B cell (primary cell): Measurements from ENCODE around the gene KDELR1. TPM values are rescaled to one million over a fixed set of nuclear protein-coding genes. Genes with fewer than 3 reads are reported as not detected.

Source experiments
- ATAC-seq: fragments of 200-7000 bp; cut with Tn5 transposase; one replicate; pipeline ENCODE4 v1.10.0; 2021; ENCODE audit warnings: low read depth, mild to moderate bottlenecking, moderate number of reproducible peaks, moderate library complexity
- CTCF ChIA-PET: fragments of 350-600 bp; sonication (Branson Sonifier 250); formaldehyde crosslinking; loops from one replicate; lab custom pipeline; 2021; ENCODE audit warnings: antibody characterized with exemption, inconsistent platforms; lab: Charles Lee
- POLR2A ChIA-PET: fragments of 350-600 bp; sonication (Branson Sonifier 250); formaldehyde crosslinking; loops from one replicate; lab custom pipeline; 2021; ENCODE audit warnings: antibody characterized with exemption; lab: Charles Lee
- DNase-seq: peaks from one replicate; pipeline ENCODE4 v3.0.0; 2013
- H2AFZ ChIP-seq: 2 replicates; pipeline ENCODE4 v1.6.1; 2012; ENCODE audit warnings: mild to moderate bottlenecking, low read depth, low read length; ENCODE audit not compliant: insufficient read depth, poor library complexity, severe bottlenecking
- H3K27ac ChIP-seq, 2 donors: 1 replicate in 1 of 2; 2 replicates in 1 of 2; pipeline ENCODE4 v1.5.1; 2012 to 2013; ENCODE audit warnings: low read length in 2 of 2, mild to moderate bottlenecking in 2 of 2, moderate library complexity in 1 of 2
- H3K27me3 ChIP-seq, 4 experiments: fragments of 200-600 bp in 1 of 4; sonication (generic) in 1 of 4; replicated peaks in 1 of 4; 1 replicate in 2 of 4; 2 replicates in 2 of 4; pipeline versions ENCODE4 v1.6.1 to v1.7.0; 2013 to 2016; ENCODE audit warnings: low read length in 3 of 4, mild to moderate bottlenecking in 2 of 4, mixed read lengths in 1 of 4, moderate library complexity in 1 of 4; ENCODE audit not compliant: insufficient read depth in 4 of 4, control insufficient read depth in 3 of 4; ENCODE audit errors: control extremely low read depth in 1 of 4
- H3K36me3 ChIP-seq, 2 experiments: replicated peaks in 1 of 2; 1 replicate in 1 of 2; 2 replicates in 1 of 2; pipeline versions ENCODE4 v1.6.1 to v1.7.1; 2013; ENCODE audit warnings: low read length in 1 of 2; ENCODE audit not compliant: insufficient read depth in 2 of 2, control insufficient read depth in 1 of 2; ENCODE audit errors: control extremely low read depth in 1 of 2, extremely low read depth in 1 of 2
- H3K4me1 ChIP-seq, 2 donors: fragments of 200-600 bp in 1 of 2; sonication (generic) in 1 of 2; 1 replicate in 1 of 2; 2 replicates in 1 of 2; pipeline versions ENCODE4 v1.5.1 to v1.6.1; 2013 to 2017; ENCODE audit warnings: low read length in 2 of 2; ENCODE audit not compliant: control insufficient read depth in 2 of 2, insufficient read depth in 2 of 2
- H3K4me2 ChIP-seq: replicated peaks from 2 replicates; pipeline ENCODE3; 2012; ENCODE audit warnings: mild to moderate bottlenecking, low read depth, low read length; ENCODE audit not compliant: poor library complexity, severe bottlenecking
- H3K4me3 ChIP-seq, 5 experiments: fragments of 200-600 bp in 1 of 5; sonication (generic) in 1 of 5; 1 replicate in 3 of 5; 2 replicates in 2 of 5; pipeline versions ENCODE4 v1.5.1 to v1.7.0; 2011 to 2016; ENCODE audit warnings: low read length in 4 of 5, mild to moderate bottlenecking in 4 of 5, low read depth in 2 of 5, control low read depth in 1 of 5, moderate library complexity in 1 of 5; ENCODE audit not compliant: insufficient read depth in 1 of 5; ENCODE audit errors: control extremely low read depth in 1 of 5, extremely low read depth in 1 of 5
- H3K79me2 ChIP-seq: fragments of 200-600 bp; sonication (generic); one replicate; pipeline ENCODE4 v1.6.0; 2016; ENCODE audit warnings: low read length; ENCODE audit not compliant: control insufficient read depth, insufficient read depth
- H3K9ac ChIP-seq: fragments of 200-600 bp; sonication (generic); 2 replicates; pipeline ENCODE4 v1.6.1; 2017; ENCODE audit warnings: mild to moderate bottlenecking, low read length, moderate library complexity
- H3K9me3 ChIP-seq, 3 donors: one replicate each; pipeline versions ENCODE4 v1.6.1 to v1.7.1; 2013; ENCODE audit warnings: low read length in 2 of 3; ENCODE audit not compliant: control insufficient read depth in 2 of 3, insufficient read depth in 1 of 3; ENCODE audit errors: control extremely low read depth in 1 of 3
- H4K20me1 ChIP-seq: 2 replicates; pipeline ENCODE4 v1.6.0; 2012; ENCODE audit warnings: mild to moderate bottlenecking, low read length; ENCODE audit not compliant: insufficient read depth, control insufficient read depth, poor library complexity, severe bottlenecking
- H3K27ac Mint-ChIP-seq: one replicate; pipeline ENCODE4 v1.8.0; 2021; ENCODE audit warnings: mixed read lengths
- H3K27me3 Mint-ChIP-seq: one replicate; pipeline ENCODE4 v1.8.0; 2021; ENCODE audit warnings: mixed read lengths
- H3K4me1 Mint-ChIP-seq: one replicate; pipeline ENCODE4 v1.8.0; 2021; ENCODE audit warnings: mixed read lengths
- H3K4me3 Mint-ChIP-seq: one replicate; pipeline ENCODE4 v1.8.0; 2021; ENCODE audit warnings: mixed read lengths
- H3K9me3 Mint-ChIP-seq: one replicate; pipeline ENCODE4 v1.8.0; 2022; ENCODE audit warnings: mixed read lengths; ENCODE audit not compliant: insufficient read depth
- EZH2 ChIP-seq: IDR thresholded peaks from 2 replicates; pipeline ENCODE4 v1.6.1; 2012; ENCODE audit warnings: borderline replicate concordance, low read depth, mild to moderate bottlenecking, moderate library complexity, low read length; ENCODE audit not compliant: insufficient read depth, poor library complexity, severe bottlenecking
- WGBS: methylation state at CpG from one replicate; pipeline ENCODE4 v1.1.5; 2013; ENCODE audit warnings: missing lambda C conversion rate; ENCODE audit not compliant: insufficient coverage; 5-methylcytosine and 5-hydroxymethylcytosine counted together
- intact Hi-C: fragments of 100-400 bp; cut with micrococcal nuclease; formaldehyde crosslinking; loops from one replicate; pipeline ENCODE4 v1.10.0; 2022
- polyA plus RNA-seq: library from polyadenylated mRNA; depleted of rRNA; stranded (reverse); fragments of >200 nt; gene quantifications from 2 replicates; pipeline ENCODE4 v1.2.3, GENCODE V29; 2012
- total RNA-seq, 2 donors: library from RNA; stranded (reverse); fragments of 120-200 nt in 1 of 2; gene quantifications; 1 replicate in 1 of 2; 2 replicates in 1 of 2; pipeline versions ENCODE4 v1.2.3 to v1.2.4, GENCODE V29; 2013 to 2022
- TF ChIP-seq, protein P1 (sequence below): fragments of 200-600 bp; IDR thresholded peaks from one replicate; pipeline ENCODE4 v1.8.0; 2022; ENCODE audit warnings: antibody characterized with exemption, mild to moderate bottlenecking

KDELR1 gene
- total and polyA plus RNA-seq, 2 donors (not counting 1 experiment from before 2014, with no cell fraction given) = 33.3 to 62.7 TPM

DNA sequence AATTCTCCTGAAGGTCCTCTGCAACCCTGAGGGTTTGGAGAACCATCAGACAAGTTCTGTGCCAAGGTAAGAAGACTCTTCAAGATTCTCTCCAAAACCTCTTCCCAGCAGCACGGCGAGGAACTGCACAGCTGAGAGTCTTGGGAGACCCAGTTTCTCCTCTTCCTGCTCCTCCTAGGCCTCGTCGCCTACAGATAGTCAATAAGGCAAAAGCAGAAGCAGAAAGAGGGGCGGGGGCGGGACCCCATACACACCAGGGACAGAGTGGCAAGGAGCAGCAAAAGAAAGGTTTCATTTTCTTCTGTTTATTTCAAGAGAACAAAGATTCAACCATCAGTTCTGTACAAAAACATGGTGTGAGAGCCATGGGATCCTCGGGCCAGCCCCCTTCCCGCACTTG is 9.1 kb downstream of the KDELR1 start:
- Mint-ChIP-seq H3K27me3 (no peaks in the 10 kb centered on the region), H3K27ac (no peak overlapping the region), H3K4me3 (no peak overlapping the region), H3K4me1 (no peaks in the 10 kb centered on the region), H3K9me3 (no peaks in the 10 kb centered on the region)
- ChIA-PET POLR2A (no interaction called here), CTCF (no interaction called here)
- no peak overlapping the region for H3K4me2 ChIP-seq
- no peak overlapping the region for H3K4me3 ChIP-seq
- no peak overlapping the region for H2AFZ ChIP-seq
- DNase-seq (no peak), ATAC-seq (no peak)
- intact Hi-C loops = no loop called here
- peaks cover 1 to 30% of the 10 kb centered on the region in 2 experiments for H3K36me3 ChIP-seq
- TF ChIP-seq, protein P1, sequence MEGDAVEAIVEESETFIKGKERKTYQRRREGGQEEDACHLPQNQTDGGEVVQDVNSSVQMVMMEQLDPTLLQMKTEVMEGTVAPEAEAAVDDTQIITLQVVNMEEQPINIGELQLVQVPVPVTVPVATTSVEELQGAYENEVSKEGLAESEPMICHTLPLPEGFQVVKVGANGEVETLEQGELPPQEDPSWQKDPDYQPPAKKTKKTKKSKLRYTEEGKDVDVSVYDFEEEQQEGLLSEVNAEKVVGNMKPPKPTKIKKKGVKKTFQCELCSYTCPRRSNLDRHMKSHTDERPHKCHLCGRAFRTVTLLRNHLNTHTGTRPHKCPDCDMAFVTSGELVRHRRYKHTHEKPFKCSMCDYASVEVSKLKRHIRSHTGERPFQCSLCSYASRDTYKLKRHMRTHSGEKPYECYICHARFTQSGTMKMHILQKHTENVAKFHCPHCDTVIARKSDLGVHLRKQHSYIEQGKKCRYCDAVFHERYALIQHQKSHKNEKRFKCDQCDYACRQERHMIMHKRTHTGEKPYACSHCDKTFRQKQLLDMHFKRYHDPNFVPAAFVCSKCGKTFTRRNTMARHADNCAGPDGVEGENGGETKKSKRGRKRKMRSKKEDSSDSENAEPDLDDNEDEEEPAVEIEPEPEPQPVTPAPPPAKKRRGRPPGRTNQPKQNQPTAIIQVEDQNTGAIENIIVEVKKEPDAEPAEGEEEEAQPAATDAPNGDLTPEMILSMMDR = no peak
- TF ChIP-seq EZH2 = no peak
- no peak overlapping the region for H3K27ac ChIP-seq
- no peak overlapping the region for H3K9ac ChIP-seq
- no peaks in the 10 kb centered on the region for H3K27me3 ChIP-seq
- WGBS = 100% methylated on average over 4 of the region's 8 CpGs
- no peaks in the 10 kb centered on the region for H4K20me1 ChIP-seq
- no peaks in the 10 kb centered on the region for H3K79me2 ChIP-seq
- H3K9me3 ChIP-seq = no peaks in the 10 kb centered on the region
- no peaks in the 10 kb centered on the region for H3K4me1 ChIP-seq

DNA sequence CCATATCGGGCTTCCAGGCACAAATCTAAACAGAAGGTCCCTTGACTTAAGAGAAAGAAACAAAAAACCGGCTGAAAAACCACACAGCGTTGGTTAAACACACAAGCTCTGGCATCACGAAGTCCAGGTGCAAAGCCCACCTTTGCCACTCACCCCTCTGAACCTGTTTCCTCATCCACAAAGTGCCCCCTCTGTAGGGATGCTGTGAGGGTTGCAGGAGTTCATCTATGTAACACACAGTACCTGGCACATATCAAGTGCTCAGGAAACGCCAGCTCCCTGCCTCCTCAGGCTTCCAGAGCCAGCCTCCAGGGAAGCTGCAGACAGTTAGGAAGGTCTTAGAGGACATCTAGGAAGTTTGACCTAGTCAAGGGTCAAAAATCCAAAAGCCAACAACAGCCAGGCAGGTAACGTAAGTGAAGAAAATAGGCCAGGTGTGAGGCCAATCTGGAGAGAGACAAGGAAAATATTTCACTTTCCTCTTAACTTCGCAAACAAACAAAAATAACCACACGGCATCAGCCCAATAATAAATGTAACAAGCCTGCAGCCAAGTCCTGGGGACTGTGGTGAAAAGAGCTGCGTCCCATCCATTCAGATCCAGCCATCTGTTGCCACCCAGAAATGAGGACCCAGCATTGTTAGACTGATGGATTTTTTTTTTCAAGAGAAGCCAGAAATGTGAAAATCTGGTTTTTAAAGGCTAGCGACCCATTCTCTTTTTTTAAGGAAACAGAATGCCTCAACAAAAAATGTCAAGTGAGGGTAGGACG is 10.0 kb downstream of the KDELR1 start:
- H3K27ac Mint-ChIP-seq = no peak overlapping the region
- intact Hi-C loops = no loop called here

More for the DNA sequence above, 10.0 kb downstream of the KDELR1 start:
- H2AFZ ChIP-seq = no peak overlapping the region
- H3K27me3 Mint-ChIP-seq = no peaks in the 10 kb centered on the region
- POLR2A ChIA-PET = no interaction called here
- H4K20me1 ChIP-seq = no peaks in the 10 kb centered on the region
- CTCF ChIA-PET = interaction anchor here (0.7 to 1.3 kb wide), 2 partner anchors 10 kb away, joined by 3 to 7 read pairs; partner anchors contain the start of gene KDELR1
- H3K9ac ChIP-seq = no peak overlapping the region
- no peak overlapping the region for H3K4me3 ChIP-seq
- H3K4me3 Mint-ChIP-seq = no peak overlapping the region
- no peak overlapping the region for H3K4me2 ChIP-seq
- TF ChIP-seq, protein P1 = no peak
- no peak for TF ChIP-seq EZH2
- ATAC-seq = no peak
- H3K9me3 Mint-ChIP-seq = no peaks in the 10 kb centered on the region
- no peak for DNase-seq
- H3K79me2 ChIP-seq = no peaks in the 10 kb centered on the region
- no peaks in the 10 kb centered on the region for H3K27me3 ChIP-seq
- H3K4me1 Mint-ChIP-seq = no peaks in the 10 kb centered on the region
- peaks cover 1 to 23% of the 10 kb centered on the region in 2 experiments for H3K36me3 ChIP-seq
- 100% methylated on average over 4 of the region's 11 CpGs for WGBS
- H3K4me1 ChIP-seq = no peaks in the 10 kb centered on the region
- H3K27ac ChIP-seq = no peak overlapping the region
- H3K9me3 ChIP-seq = no peaks in the 10 kb centered on the region
